ENCODE data around the gene HPS3. TPM values are rescaled to one million over a fixed set of nuclear protein-coding genes. Genes with fewer than 3 reads are reported as not detected.

HPS3 gene
- total RNA-seq, 1 donor from 2014 or later = 32.3 TPM

DNA sequence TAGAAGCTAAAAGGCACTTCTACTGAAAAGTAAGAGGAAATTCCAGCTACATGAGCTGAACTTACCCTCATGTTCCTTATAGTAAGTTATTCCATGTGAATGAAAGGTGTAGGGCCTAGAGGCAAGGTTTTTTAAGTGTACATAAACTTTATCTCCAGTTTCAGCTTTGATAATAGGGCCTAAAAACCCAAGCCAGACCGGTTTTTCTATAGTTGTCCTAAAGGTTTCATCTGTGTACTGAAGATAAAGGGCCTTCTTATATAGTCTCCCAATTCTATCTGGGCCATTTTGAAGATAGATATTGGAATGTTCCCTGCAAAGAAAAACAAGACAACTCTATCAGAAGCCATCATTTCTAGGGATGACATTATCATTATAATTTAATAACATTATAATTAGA, 82.9 kb downstream of the HPS3 start:
- Histone ChIP-seq H3K9ac (no peak overlapping the region), H3K27me3 (no peaks in the 10 kb centered on the region), H3K9me3 (ENCODE audit: low read depth) (no peaks in the 10 kb centered on the region), H4K20me1 (ENCODE audit: low read depth) (no peaks in the 10 kb centered on the region), H2AFZ (replicated peaks) (no peak overlapping the region), H3K4me2 (no peak overlapping the region), H3K27ac (no peak overlapping the region), H3K36me3 (no peaks in the 10 kb centered on the region), H3K4me3 (no peak overlapping the region), H3F3A (ENCODE audit: low read depth) (no peaks in the 10 kb centered on the region), H3K79me2 (ENCODE audit: low read depth) (no peaks in the 10 kb centered on the region), H3K4me1 (peaks cover 16% of the 10 kb centered on the region)
- Mint-ChIP-seq H3K27ac (no peak overlapping the region), H3K36me3 (no peaks in the 10 kb centered on the region), H3K4me3 (no peak overlapping the region), H3K9me3 (no peaks in the 10 kb centered on the region), H3K4me1 (peaks cover 16% of the 10 kb centered on the region), H3K27me3 (ENCODE audit: insufficient read depth, low read depth) (peaks cover 2% of the 10 kb centered on the region)
- no peak for DNase-seq (ENCODE audit: low spot score)
- no peak for TF ChIP-seq EZH2phosphoT487 (IDR thresholded peaks at IDR 0.05)
- TF ChIP-seq, protein P1, sequence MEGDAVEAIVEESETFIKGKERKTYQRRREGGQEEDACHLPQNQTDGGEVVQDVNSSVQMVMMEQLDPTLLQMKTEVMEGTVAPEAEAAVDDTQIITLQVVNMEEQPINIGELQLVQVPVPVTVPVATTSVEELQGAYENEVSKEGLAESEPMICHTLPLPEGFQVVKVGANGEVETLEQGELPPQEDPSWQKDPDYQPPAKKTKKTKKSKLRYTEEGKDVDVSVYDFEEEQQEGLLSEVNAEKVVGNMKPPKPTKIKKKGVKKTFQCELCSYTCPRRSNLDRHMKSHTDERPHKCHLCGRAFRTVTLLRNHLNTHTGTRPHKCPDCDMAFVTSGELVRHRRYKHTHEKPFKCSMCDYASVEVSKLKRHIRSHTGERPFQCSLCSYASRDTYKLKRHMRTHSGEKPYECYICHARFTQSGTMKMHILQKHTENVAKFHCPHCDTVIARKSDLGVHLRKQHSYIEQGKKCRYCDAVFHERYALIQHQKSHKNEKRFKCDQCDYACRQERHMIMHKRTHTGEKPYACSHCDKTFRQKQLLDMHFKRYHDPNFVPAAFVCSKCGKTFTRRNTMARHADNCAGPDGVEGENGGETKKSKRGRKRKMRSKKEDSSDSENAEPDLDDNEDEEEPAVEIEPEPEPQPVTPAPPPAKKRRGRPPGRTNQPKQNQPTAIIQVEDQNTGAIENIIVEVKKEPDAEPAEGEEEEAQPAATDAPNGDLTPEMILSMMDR (IDR thresholded peaks at IDR 0.05) = no peak
- TF ChIP-seq EZH2 (IDR thresholded peaks at IDR 0.05) = no peak

DNA sequence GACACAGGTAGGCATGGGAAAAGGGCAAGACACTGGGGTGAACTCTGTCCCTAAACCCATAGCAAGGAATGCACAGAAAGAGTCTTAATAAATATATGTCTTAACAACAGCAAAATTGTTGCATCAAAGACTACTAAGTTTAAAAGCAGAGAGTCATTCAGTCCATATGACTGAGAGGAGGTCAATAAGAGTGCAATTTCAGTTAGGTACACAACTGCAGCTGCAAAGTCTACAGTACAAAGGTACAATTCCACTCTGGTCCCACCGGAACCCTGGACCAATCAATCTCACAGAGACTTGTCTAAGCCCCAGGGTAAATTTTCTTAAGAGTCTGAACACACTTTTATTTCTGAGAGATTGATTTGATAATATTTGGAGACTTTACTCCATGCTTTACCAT, 85.3 kb downstream of the HPS3 start:
- Histone ChIP-seq H3K9me3 (ENCODE audit: low read depth) (no peaks in the 10 kb centered on the region), H3K9ac (no peak overlapping the region), H3K36me3 (no peaks in the 10 kb centered on the region), H3K4me1 (peaks cover 16% of the 10 kb centered on the region), H2AFZ (replicated peaks) (no peak overlapping the region), H4K20me1 (ENCODE audit: low read depth) (no peaks in the 10 kb centered on the region), H3K27ac (no peak overlapping the region), H3K4me3 (no peak overlapping the region), H3K4me2 (no peak overlapping the region), H3K79me2 (ENCODE audit: low read depth) (no peaks in the 10 kb centered on the region), H3F3A (ENCODE audit: low read depth) (no peaks in the 10 kb centered on the region), H3K27me3 (no peaks in the 10 kb centered on the region)
- no peaks in the 10 kb centered on the region for H3K36me3 Mint-ChIP-seq
- H3K4me1 Mint-ChIP-seq = peaks cover 16% of the 10 kb centered on the region
- TF ChIP-seq EZH2 (IDR thresholded peaks at IDR 0.05) (no peak), EZH2phosphoT487 (IDR thresholded peaks at IDR 0.05) (no peak)
- TF ChIP-seq, protein P1 (IDR thresholded peaks at IDR 0.05) = no peak
- peaks cover 2% of the 10 kb centered on the region for H3K27me3 Mint-ChIP-seq (ENCODE audit: insufficient read depth, low read depth)
- no peak for DNase-seq (ENCODE audit: low spot score)
- peaks cover 9% of the 10 kb centered on the region for H3K9me3 Mint-ChIP-seq
- H3K27ac Mint-ChIP-seq = no peak overlapping the region
- H3K4me3 Mint-ChIP-seq = no peak overlapping the region

DNA sequence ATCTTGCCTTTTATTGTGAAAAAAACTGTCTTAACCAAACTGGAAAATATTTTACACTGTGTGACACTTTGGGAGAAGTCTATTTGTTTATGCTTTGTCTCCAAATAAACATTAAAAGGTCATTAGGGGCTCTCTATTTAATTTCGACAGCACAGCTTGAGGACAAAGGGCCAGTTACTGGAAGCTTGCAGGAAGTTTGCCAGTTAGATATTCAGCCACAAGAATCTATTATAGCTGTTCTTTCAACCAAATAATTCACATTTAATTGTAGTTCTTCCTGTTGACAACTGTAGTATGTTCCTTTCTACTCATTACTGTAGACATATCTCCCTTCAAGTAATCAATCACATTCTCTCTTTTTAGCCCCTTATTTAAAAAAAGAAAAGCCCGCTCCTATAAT, 86.1 kb downstream of the HPS3 start:
- Mint-ChIP-seq H3K27ac (no peak overlapping the region), H3K36me3 (no peaks in the 10 kb centered on the region)
- peak; percentile 51 for DNase-seq (ENCODE audit: low spot score)

More for the DNA sequence above, 86.1 kb downstream of the HPS3 start:
- no peak for TF ChIP-seq EZH2phosphoT487 (IDR thresholded peaks at IDR 0.05)
- no peak for TF ChIP-seq EZH2 (IDR thresholded peaks at IDR 0.05)
- TF ChIP-seq, protein P1 (IDR thresholded peaks at IDR 0.05) = no peak
- H3K27me3 ChIP-seq = no peaks in the 10 kb centered on the region
- H3K9me3 ChIP-seq (ENCODE audit: low read depth) = no peaks in the 10 kb centered on the region
- no peaks in the 10 kb centered on the region for H3F3A ChIP-seq (ENCODE audit: low read depth)
- no peak overlapping the region for H3K9ac ChIP-seq
- H4K20me1 ChIP-seq (ENCODE audit: low read depth) = no peaks in the 10 kb centered on the region
- no peak overlapping the region for H2AFZ ChIP-seq (replicated peaks)
- H3K36me3 ChIP-seq = no peaks in the 10 kb centered on the region
- peaks cover 11% of the 10 kb centered on the region for H3K9me3 Mint-ChIP-seq
- peak overlapping the region; percentile 39 for H3K4me2 ChIP-seq
- no peaks in the 10 kb centered on the region for H3K79me2 ChIP-seq (ENCODE audit: low read depth)
- H3K4me1 Mint-ChIP-seq = peaks cover 18% of the 10 kb centered on the region
- peaks cover 16% of the 10 kb centered on the region for H3K4me1 ChIP-seq
- no peak overlapping the region for H3K4me3 Mint-ChIP-seq
- peaks cover 2% of the 10 kb centered on the region for H3K27me3 Mint-ChIP-seq (ENCODE audit: insufficient read depth, low read depth)
- H3K27ac ChIP-seq = no peak overlapping the region
- H3K4me3 ChIP-seq = no peak overlapping the region
